GM18951 (cell line): ENCODE results near the gene WDCP.
"Not testable (repeated sequence)": the region's sequence is repeated elsewhere in the genome, so short reads cannot be mapped to it uniquely, and the experiment has no call there.

Experiments used
- POLR2A ChIP-seq: IDR thresholded peaks from 4 replicates; pipeline ENCODE4 v1.6.1; 2011; ENCODE audit warnings: mild to moderate bottlenecking; ENCODE audit not compliant: insufficient read length, insufficient read depth; ENCODE audit errors: extremely low read depth
- in situ Hi-C: fragments of 300-500 bp; cut with MboI; formaldehyde crosslinking; loops from one replicate; pipeline ENCODE4 v1.12.0; 2022; ENCODE audit warnings: low sequenced_read_pairs, mixed read lengths, inconsistent platforms; ENCODE audit not compliant: unreplicated experiment

Gene WDCP

DNA sequence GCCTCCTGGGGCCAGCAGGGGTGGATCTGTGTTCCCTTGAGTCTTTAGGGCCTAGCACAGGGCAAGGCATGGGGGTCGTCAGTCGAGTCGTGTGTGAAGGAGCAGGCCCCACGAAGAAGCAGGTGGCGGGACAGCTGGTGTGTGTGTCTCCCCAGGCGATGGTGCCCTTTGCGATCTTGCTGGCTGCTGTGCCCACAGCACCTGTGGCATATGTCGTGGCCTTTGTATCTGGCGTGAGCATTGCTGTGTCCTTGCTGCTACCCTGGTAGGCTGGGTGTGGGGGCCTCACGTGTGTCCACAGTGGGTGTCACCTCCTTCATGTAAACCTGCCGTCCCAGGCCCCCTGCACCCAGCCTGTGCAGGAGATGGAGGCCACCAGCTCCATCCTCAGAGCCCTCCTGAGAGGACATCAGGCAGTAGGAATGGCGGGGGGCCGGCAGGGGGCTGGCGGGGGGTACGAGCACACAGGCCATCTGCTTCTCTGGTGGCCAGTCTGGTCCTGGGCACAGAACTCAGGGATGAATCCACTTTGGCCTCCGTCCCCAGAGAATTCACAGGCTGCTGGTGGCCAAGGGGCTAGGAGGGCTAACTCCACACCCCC, 24.1 kb downstream of the WDCP start:
- TF ChIP-seq POLR2A, result no peak
- in situ Hi-C loops, result no loop called here

GRCh38 chr2:24022324-24022974, 24.7 kb downstream of the WDCP start:
- TF ChIP-seq POLR2A, result no peak
- in situ Hi-C loops, result no loop called here

- in situ Hi-C loops, result no loop called here
- no peak for TF ChIP-seq POLR2A
Measured at GRCh38 chr2:24021122-24021998, 25.8 kb downstream of the WDCP start.

GRCh38 chr2:24020244-24020643, 26.9 kb downstream of the WDCP start:
- no peak for TF ChIP-seq POLR2A
- in situ Hi-C loops, result no loop called here

- in situ Hi-C loops, result no loop called here
- TF ChIP-seq POLR2A, result no peak
Measured at GRCh38 chr2:24019729-24020128, 27.5 kb downstream of the WDCP start.

- TF ChIP-seq POLR2A, result no peak
- in situ Hi-C loops, result no loop called here
Measured at GRCh38 chr2:24018241-24018640, 28.9 kb downstream of the WDCP start.

DNA sequence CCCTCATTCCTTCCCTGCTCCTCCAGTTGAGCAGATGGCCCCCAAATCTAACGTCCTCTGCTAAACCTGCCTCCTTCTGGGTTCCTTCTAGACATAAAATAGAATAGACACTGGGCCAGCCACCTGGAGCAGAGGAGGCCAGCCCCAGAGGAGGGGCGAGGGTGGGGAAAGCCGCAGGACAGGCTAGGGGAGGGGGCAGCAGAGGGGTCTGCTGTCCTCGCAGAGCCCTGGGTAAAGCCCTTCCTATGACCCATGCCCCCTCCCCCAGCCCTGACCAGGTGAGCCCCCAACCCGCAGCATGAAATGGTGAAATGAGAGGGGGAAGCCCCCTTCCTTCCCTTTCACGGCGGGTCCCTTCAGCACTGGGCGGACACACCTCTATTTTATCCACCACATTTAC, 29.5 kb downstream of the WDCP start:
- in situ Hi-C loops, result no loop called here
- no peak for TF ChIP-seq POLR2A

DNA sequence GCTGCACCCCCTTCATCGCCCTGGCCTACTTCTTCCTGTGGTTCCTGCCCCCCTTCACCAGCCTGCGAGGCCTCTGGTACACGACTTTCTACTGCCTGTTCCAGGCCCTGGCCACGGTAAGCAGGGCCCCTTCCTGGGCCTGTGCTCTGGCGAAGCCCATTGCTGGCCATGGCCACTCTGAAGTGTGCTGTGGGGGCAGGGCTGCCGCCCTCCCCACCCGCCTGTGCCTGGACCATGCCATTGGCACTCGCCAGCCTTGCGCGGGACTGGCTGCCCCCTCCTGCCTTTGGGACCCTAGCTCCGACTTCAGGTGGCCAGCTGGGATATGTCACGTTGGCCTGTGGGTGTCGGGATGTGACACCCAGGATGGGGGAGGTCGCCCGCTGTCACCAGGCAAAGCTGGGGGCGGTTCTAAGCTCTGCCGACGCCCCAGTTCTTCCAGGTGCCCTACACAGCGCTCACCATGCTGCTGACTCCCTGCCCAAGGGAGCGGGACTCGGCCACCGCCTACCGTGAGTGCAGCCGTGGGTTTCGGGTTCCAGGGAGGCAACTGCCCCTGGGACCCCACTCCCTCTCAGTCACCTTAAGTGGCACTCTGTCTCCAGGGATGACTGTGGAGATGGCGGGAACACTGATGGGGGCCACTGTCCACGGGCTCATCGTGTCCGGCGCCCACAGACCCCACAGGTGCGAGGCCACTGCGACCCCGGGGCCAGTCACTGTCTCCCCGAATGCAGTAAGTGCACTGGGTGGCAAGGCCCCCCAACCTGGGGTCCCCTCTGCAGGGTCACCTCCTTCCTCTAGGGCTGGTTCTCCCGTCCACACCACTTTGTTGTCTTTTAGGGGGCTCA, 30.1 kb downstream of the WDCP start:
- in situ Hi-C loops, result no loop called here
- TF ChIP-seq POLR2A, result no peak

- no peak for TF ChIP-seq POLR2A
- in situ Hi-C loops, result no loop called here
Measured at GRCh38 chr2:24016376-24016761, 30.8 kb downstream of the WDCP start.

GRCh38 chr2:24015562-24016375, 31.4 kb downstream of the WDCP start:
- in situ Hi-C loops, result no loop called here
- no peak for TF ChIP-seq POLR2A

- in situ Hi-C loops, result not testable (repeated sequence)
Measured at GRCh38 chr2:24014902-24015301, 32.3 kb downstream of the WDCP start.

DNA sequence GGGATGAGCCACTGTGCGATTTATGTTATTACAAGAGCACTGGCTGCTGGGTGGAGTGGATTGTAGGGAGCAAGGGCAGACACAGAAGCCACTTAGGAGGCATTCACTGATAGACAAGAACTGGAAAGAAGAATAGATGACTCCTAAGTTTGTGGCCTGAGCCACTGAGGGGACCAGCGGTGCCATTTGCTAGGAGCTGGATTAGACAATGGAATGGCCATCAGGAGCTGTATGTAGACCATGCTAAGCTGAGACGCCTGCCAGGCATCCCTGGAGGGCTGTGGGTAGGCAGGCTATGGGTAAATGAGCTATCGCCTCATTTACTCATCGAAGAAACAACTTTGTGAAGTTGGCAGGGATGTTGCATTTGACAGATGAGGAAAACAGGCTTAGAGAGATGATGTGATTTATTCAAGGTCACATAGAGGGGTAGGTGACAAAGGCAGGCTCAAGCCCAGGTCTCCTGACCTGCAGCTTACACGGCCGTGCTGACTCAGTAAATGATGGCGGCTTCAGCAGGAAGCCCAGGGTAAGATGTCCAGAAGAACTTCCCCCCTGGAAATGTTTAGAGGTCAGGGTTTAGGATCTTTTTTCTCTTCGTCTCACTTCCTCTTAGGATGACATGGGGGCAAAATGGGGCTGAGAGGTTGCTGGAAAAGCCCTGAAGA, 34.5 kb downstream of the WDCP start:
- TF ChIP-seq POLR2A, result no peak
- in situ Hi-C loops, result no loop called here
